HEK293T (cell line): ENCODE data around the gene SGO2.
"Not testable (repeated sequence)": the region's sequence is repeated elsewhere in the genome, so short reads cannot be mapped to it uniquely, and the experiment has no call there.

Experiments
- BHLHE40 ChIP-seq: fragments of 450-650 bp; IDR thresholded peaks from 2 replicates; pipeline ENCODE4 v1.6.1; 2016; ENCODE audit warnings: mild to moderate bottlenecking, moderate library complexity, borderline replicate concordance
- CTBP1 ChIP-seq: fragments of 450-650 bp; IDR thresholded peaks from 2 replicates; pipeline ENCODE4 v1.6.1; 2016; ENCODE audit warnings: borderline replicate concordance
- FOXA1 ChIP-seq: fragments of 450-650 bp; IDR thresholded peaks from 2 replicates; pipeline ENCODE4 v1.6.1; 2016; ENCODE audit warnings: mild to moderate bottlenecking
- FOXK2 ChIP-seq: fragments of 450-650 bp; IDR thresholded peaks from 2 replicates; pipeline ENCODE4 v1.6.1; 2016; ENCODE audit warnings: mild to moderate bottlenecking
- FOXM1 ChIP-seq: fragments of 450-650 bp; IDR thresholded peaks from 2 replicates; pipeline ENCODE4 v1.6.1; 2017; ENCODE audit warnings: mild to moderate bottlenecking, borderline replicate concordance
- HDGF ChIP-seq: fragments of 450-650 bp; IDR thresholded peaks from 2 replicates; pipeline ENCODE4 v1.6.1; 2017; ENCODE audit warnings: antibody characterized with exemption, borderline replicate concordance
- L3MBTL2 ChIP-seq: fragments of 450-650 bp; conservative IDR thresholded peaks from 2 replicates; pipeline ENCODE4 v1.6.1; 2016; ENCODE audit warnings: mild to moderate bottlenecking
- LEF1 ChIP-seq: fragments of 450-650 bp; IDR thresholded peaks from 2 replicates; pipeline ENCODE4 v1.6.1; 2017; ENCODE audit warnings: mild to moderate bottlenecking, borderline replicate concordance
- SP1 ChIP-seq: fragments of 450-650 bp; IDR thresholded peaks from 2 replicates; pipeline ENCODE4 v1.6.1; 2017
- SUZ12 ChIP-seq: fragments of 450-650 bp; IDR thresholded peaks from 2 replicates; pipeline ENCODE4 v1.6.1; 2016; ENCODE audit warnings: mild to moderate bottlenecking
- TARDBP ChIP-seq: fragments of 450-650 bp; IDR thresholded peaks from 2 replicates; pipeline ENCODE4 v1.6.1; 2016
- ZNF384 ChIP-seq: fragments of 450-650 bp; IDR thresholded peaks from 2 replicates; pipeline ENCODE4 v1.6.1; 2016
- TF ChIP-seq, protein P1 (sequence below): fragments of 450-650 bp; IDR thresholded peaks from 2 replicates; pipeline ENCODE4 v1.6.1; 2016

DNA sequence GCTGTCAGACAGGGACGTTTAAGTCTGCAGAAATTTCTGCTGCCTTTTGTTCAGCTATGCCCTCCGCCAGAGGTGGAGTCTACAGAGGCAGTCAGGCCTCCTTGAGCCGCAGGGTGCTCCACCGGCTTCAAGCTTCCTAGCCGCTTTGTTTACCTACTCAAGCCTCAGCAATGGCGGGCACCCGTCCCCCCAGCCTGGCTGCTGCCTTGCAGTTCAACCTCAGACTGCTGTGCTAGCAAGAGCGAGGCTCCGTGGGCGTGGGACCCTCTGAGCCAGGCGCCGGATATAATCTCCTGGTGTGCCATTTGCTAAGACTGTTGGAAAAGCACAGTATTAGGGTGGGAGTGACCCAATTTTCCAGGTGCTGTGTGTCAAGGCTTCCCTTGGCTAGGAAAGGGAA, 40.6 kb downstream of the SGO2 start:
- not testable (repeated sequence) for TF ChIP-seq SP1, L3MBTL2, FOXK2, BHLHE40, CTBP1, LEF1, FOXA1, HDGF, SUZ12, FOXM1, ZNF384, TARDBP
- TF ChIP-seq, protein P1, sequence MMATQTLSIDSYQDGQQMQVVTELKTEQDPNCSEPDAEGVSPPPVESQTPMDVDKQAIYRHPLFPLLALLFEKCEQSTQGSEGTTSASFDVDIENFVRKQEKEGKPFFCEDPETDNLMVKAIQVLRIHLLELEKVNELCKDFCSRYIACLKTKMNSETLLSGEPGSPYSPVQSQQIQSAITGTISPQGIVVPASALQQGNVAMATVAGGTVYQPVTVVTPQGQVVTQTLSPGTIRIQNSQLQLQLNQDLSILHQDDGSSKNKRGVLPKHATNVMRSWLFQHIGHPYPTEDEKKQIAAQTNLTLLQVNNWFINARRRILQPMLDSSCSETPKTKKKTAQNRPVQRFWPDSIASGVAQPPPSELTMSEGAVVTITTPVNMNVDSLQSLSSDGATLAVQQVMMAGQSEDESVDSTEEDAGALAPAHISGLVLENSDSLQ, result not testable (repeated sequence)
